Endothelial cell of umbilical vein (primary cell): ENCODE results near the gene C6orf136.

Experiments used
- POLR2A ChIP-seq: IDR thresholded peaks from 2 replicates; pipeline ENCODE4 v1.6.1; 2012; ENCODE audit warnings: low read depth, mild to moderate bottlenecking, control low read depth, low read length
- POLR2AphosphoS5 ChIP-seq: IDR thresholded peaks from 2 replicates; pipeline ENCODE4 v1.6.1; 2012; ENCODE audit warnings: low read depth, mild to moderate bottlenecking, control low read depth, low read length, moderate library complexity; ENCODE audit not compliant: insufficient read depth
- TF ChIP-seq, protein P1 (sequence below), 2 donors: IDR thresholded peaks; 1 replicate in 1 of 2; 2 replicates in 1 of 2; pipeline ENCODE4 v1.5.1; 2011; ENCODE audit warnings: low read length in 2 of 2, mild to moderate bottlenecking in 2 of 2, moderate library complexity in 2 of 2, control low read depth in 1 of 2, inconsistent platforms in 1 of 2, low read depth in 1 of 2; ENCODE audit not compliant: insufficient read depth in 1 of 2; ENCODE audit errors: extremely low read depth in 1 of 2

- no peak for TF ChIP-seq POLR2AphosphoS5
- no peak for TF ChIP-seq POLR2A
- TF ChIP-seq, protein P1, sequence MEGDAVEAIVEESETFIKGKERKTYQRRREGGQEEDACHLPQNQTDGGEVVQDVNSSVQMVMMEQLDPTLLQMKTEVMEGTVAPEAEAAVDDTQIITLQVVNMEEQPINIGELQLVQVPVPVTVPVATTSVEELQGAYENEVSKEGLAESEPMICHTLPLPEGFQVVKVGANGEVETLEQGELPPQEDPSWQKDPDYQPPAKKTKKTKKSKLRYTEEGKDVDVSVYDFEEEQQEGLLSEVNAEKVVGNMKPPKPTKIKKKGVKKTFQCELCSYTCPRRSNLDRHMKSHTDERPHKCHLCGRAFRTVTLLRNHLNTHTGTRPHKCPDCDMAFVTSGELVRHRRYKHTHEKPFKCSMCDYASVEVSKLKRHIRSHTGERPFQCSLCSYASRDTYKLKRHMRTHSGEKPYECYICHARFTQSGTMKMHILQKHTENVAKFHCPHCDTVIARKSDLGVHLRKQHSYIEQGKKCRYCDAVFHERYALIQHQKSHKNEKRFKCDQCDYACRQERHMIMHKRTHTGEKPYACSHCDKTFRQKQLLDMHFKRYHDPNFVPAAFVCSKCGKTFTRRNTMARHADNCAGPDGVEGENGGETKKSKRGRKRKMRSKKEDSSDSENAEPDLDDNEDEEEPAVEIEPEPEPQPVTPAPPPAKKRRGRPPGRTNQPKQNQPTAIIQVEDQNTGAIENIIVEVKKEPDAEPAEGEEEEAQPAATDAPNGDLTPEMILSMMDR (IDR thresholded peaks at IDR 0.05; ENCODE audit: extremely low read depth in 1 of 2, insufficient read depth in 1 of 2, low read depth in 1 of 2, low read length in 2 of 2), result no peak
Observed at GRCh38 chr6:30641048-30641447, 5.9 kb upstream of the C6orf136 start.
